NCI-H2171 treated with DMSO at 0.1 percent for 48 hours (cell line): ENCODE data around the gene ALDOC.
"Not testable (repeated sequence)": the region's sequence is repeated elsewhere in the genome, so short reads cannot be mapped to it uniquely, and the experiment has no call there.

Experiments
- DNase-seq: peaks from one replicate; lab custom pipeline; 2025; lab: John Stamatoyannopoulos, UW

Gene ALDOC

DNA sequence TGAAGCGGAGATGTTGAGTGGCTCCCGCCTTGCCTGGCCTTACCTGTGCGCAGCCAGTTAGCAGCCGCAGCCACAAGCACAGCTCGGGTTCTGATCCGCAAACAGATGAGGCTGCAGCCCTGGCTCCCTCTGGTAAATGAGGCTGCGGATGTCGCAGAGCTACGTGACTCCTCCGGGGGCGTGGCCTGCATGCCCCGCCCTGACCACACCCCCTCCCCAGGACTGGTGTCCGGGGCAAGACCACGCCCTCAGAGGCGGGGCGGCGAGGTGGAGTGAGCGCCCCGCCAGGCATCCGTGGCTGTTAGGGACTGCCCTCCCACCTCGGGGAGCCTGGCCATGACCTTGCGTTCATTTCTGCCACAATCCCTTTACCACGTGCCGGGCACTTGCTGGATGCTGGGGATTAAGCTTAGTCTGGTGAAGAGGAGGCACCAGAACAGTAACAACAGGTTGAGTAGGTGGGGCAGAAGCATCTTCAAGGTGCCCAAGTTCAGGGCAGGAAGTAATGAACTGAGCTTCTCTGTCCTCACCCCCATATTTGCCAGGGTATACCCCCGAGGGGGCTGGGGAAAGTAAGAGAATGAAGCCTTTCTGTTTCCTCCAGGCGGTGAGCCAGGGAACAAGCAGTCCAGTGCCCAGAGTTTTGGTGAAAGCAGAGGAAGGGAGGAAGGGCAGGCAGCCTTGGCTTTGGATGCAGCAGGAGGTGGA is at the start of gene ALDOC:
ALDOC (minus strand) TSS at position 138 of the 708 bp plus-strand sequence. CDS start 1,363 bp downstream, outside the sequence.
- DNase-seq: peak; percentile 63

DNA sequence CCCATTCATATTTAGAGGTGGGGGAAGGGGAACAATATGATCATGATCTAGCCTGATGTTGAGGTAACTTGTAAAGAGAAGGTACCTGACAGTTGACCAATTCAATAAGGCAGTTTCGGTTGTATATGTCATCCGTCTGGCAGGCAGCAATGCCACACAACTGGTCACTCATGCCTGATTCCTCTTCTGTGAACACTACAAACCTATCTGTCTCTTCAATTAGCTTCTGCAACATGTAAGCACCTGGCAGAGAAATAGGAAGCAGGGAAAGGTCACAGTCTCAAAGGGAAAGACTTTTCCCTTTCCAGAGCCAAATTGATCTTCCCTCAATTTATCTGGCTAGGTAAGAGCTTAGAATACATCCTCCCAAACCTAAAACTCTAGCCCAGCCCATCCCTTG is 47.5 kb upstream of the ALDOC start:
- DNase-seq: no peak

DNA sequence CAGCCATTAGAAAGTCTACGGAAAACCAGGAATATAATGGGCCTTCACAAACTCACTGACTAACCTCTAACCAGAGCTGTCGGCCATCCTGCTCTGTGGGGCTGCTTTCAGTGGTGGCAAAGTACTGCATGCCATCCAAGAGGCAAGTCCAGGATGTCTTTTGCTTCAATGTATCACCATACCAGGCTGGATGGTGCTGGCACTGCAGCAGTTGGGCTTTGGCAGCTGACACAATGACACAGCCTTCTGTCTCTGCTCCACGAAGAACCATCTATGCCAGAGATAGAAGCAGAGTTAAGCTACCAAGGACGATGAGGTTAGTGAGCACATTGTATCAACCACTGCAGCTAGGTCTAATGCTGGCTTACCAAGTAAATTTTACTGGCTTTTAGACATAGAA is 47.0 kb upstream of the ALDOC start:
- DNase-seq: no peak

DNA sequence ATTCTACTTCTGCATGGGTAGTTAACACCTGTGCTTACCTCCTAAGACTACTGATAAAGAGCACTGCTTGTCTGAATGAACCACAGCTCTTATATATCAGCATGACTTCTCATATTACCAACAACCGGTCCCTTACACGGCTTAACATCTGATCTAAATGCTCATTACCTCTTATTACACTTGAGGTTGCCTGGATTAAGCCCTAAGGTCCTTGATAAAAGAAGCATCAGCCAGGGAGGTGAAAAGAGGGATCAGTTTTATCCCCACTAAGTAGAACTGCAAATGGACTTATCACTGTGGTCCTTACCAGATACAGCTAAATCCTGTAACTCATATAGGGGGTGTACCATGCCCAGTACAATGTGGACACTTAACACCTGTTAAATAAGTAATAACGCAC is 45.5 kb upstream of the ALDOC start:
- DNase-seq: peak; percentile 51

DNA sequence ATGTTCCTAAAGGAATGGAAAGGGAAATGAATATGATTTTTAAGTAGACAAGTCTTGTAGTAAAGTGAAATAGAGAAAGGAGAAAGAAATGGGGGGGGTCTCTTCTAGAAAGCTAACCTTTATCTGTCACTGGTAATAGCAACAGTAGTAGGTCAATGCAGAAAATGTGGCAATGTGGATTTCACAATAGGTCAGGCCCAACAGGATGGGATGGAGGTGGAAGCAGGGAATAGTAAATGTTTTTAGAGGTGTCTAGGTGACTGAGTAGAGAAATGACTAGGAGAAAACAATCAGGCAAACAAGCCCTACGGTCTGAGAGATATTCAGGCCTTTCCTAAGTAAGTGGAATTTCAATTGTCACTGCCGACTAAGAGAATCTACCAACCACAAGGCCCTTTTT is 43.3 kb upstream of the ALDOC start:
- no peak for DNase-seq

DNA sequence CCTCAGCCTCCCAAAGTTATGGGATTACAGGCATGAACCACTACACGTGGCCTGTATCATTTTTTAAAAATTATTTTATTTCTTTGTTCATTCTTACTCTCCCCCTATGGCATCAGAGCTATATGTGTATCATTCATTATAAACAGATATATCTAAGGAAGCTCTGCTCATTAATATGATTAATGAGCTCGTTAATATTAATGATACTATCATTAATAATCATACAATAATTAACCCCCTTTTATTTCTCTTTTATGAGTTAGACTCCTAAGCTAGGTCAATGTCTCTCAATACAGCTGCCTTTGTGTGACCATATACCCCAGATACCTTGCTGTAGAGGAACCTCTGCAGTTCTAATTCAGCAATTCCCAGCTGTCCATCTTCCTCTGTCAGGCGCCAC is 41.8 kb upstream of the ALDOC start:
- no peak for DNase-seq

DNA sequence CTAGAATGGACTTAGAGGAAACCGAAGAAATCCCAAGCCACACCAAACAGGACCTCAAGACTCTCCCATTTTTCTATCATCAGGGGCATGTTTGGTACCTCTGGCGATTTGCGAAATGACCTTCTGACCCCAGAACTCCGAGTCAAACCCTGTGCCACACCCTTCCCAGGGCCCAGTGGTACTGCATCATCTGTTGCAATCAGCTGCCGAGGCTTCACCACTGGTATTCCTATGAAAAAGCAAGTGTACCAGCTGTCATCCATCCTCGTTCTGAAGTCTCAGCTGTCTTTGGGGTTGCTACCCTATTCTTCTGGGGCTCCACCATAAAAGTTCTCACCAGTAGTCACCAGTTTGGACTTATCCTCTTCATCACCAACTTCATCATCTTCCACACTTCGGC is 39.6 kb upstream of the ALDOC start:
- no peak for DNase-seq

DNA sequence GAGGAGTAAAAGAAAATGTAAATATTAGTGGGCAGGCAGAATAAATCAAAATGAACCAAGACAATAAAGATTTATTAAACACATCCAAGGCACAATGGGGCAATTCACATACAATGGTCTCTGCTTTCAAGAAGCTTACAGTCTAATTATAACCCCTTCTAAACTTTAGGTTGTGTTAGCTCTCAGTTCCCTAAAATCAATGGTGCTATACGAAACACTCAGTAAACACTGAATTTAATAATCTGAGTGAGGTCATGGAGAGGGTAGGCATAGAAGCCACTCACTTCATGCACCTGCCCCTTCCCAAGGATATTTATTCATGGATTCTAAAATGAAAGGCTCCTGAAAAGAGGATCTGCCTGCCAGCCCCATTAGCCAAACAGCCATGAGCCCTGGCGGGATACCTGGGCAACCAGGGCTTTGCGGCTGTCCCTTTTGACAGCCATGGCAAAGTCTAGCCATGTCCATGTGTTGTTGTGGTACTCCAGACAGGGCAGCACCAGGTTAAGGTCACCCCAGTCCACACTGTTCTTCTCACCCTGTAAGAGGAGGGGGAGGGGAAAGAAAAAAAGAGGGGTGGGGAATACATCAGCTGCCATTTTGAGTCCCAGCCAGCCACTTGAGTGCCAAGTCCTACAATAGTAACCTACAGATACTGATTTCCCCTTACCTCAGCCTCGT is 38.7 kb upstream of the ALDOC start:
- DNase-seq: no peak

DNA sequence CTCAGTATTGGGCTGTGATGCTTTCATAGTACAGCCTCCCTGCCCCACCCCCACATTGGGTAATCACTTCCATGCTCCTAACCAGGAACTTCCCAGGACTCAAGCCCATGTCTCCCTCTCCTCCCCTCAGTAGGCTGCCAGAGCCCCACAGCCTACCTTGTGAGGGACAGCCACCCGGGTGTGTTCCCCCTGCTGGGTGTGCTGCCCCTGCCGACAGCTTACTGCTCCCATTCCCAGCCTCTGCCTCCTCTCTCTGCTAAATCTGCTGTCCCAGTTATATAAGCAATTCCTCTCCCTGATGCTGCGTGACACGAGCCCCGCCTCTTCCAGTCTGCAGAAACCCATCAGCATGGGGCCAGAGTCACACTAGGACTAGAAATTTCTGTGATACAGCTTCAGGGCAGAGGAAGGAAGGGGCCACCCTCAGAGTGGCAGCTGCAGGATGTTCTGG is 37.3 kb upstream of the ALDOC start, which contains the start of gene RSKR:
RSKR (minus strand) TSS at position 255 of the 451 bp plus-strand sequence; CDS start at position 231, 24 bp downstream.
- no peak for DNase-seq

DNA sequence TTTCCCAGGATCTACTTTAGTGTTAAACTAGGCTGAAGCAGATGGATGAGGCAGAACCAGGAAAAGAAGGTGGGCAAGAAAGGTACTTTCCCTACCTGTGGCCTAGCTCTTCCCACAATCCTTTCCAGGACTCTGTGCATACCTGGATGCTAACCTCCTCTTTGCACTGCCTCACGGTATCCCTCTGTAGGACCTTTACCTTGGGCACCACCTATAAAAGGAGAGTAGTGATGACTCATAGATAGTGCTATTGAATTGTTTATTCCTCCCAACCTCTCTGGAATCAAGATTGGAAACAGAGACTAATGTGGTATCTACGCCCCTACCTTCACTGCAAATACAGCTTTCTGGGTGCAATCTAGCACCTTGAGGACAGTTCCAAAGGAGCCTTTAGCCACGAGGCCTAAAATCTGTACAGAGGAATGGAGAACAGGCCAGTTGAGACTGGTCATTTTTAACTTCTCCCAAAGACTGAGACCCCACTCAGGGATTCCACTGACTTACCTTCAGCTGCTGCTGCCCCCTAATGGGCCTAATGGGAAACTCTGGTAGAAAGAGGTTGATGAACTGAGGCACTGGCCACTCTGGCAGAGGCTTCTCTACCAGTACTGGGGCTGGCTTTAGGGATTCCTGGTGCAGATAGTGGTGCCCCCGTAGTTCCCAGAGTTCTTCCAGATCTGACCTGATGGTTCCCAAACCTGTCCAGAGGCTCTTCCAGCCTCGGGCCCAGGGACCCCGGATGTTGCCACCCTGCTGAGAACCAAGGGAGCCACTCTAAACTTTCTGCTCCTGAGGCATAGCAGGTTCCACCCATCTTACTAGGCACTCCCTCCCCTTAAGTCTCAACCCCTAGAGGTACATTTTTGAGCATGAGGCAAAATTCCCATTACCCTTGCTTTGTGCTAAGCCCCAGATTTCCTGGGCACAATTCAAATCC is 36.5 kb upstream of the ALDOC start:
- DNase-seq: peak; percentile 21

DNA sequence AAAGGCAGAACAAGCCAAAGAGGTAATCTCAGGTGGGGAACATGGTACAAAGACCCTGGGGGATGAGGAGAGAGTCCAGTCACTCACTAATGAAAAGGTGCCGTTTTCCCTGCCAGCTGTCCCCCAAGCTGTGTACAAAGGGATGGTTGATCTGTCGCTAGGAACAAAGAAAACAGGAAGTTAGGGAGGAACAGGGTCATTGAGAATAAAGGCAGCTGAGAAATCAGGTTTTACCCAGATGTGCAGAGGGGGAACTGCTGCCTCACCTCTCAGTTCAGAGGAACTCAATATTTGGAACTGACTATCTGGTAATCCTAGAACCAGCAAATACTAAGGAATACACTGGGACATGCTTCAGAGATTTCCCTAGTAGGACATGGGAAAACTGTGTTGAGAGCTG is 35.8 kb upstream of the ALDOC start:
- DNase-seq: no peak

DNA sequence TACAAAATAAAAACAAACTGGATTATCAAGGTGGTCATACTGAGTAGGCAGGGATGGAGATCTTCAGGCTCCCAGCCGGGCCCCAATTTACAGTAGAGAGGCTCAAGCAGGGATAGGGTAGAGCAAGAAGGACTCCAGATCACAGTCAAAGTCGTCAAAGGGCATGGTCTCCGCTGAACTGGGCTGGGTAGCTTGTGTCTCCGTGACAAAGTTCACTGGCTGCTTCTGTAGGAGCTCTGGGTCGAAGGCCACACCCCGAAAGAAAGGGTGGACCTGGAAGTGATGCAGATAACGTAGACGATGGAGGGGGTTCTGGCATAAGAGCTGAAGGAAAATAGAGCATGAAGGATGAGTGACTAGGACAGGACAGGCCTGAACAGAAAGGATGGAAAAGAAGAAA is 33.7 kb upstream of the ALDOC start:
- DNase-seq: no peak

DNA sequence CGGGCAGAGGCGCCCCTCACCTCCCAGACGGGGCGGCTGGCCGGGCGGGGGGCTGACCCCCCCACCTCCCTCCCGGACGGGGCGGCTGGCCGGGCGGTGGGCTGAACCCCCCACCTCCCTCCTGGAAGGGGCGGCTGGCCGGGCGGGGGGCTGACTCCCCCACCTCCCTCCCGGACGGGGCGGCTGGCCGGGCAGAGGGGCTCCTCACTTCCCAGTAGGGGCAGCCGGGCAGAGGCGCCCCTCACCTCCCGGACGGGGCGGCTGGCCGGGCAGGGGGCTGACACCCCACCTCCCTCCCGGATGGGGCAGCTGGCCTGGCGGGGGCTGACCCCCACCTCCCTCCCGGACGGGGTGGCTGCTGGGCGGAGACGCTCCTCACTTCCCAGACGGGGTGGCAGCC is 27.3 kb upstream of the ALDOC start:
- DNase-seq: not testable (repeated sequence)

DNA sequence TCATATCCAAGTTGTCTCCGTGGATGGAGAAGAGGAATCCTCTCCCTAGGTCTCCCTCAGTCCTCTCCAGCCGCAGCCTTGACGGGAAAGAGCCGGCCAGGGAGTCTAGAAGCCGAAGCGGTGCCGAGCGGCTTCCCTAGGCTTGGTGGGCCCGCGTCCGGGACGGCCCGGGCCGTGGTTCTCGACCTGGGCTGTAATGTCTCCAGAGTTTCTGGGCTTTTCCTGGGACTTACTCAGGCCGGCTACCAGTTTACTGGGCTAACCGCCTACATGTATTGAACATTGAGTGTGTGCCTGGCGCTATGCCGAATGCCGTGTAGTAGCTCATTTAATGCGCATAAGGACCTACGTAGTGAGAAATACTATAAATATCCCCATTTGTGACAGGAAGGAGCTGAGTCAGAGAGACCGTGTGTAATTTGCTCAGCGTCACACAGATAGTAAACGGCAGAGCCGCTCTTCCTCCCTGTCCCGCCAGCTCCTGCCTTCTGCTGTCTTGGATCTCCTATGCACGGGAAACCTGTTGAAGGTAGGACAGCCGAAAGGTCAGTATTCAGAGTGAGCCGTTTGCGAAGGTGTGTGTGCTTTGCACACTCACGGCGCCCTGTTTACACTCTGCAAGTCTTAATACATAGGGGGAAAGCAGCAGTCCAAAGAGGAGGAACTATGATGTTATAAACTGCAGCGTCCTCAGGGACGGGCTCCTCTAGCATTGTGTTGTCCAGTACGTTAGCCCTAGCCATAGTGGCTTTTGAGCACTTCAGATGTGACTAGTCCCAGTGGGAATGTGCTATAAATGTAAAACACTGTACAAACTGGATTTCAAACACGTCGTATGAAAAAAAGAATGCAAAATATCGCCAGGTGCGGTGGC is 22.9 kb upstream of the ALDOC start:
- peak; percentile 85 for DNase-seq

DNA sequence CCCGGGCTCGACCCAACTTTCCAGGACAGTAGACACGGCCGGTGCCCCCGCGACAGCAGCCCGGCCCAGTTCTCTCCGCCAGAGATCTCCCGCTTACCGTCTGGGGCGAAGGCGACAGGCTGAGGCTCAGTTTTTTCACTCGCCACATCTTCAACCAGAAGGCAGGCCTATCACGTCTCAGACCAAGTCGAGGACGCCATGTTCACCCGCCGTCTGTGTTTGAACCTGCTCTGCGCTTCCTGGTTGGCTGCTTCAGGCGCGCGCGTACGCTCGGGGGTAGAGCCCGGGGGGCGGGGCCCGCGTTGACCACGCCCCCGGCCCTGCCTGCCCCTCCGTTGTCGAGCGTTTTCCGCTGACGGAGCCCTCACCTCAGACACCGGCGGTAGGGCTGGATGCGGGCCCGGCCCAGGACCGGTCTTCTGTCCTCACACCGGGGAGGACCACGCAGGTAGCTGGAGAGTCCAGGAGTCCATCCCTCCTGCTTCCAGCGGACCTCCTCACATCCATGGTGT is 22.2 kb upstream of the ALDOC start, which contains the start of gene SPAG5:
SPAG5 (minus strand) TSS at position 227 of the 512 bp plus-strand sequence; CDS start at position 148, 79 bp downstream.
- DNase-seq: peak; percentile 94

DNA sequence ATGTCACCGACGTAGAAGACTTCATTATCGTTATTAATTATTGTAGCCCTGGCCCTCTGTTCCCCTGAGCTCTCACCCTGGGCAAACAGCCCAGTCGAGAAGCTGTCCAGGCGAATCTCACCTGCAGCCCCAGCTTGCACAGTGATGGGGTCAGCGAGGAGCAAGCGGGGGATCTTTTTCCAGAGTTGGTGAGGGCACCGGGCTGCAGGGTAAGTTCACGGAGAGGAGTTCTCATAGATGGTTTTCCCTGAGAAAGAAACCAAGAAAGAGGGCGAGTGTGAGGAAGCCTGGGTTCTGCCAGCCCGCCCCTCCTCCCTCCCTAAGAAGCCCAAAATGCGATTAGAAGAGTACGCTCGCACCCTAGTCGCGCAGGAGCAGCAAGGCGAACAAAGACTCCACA is 21.7 kb upstream of the ALDOC start:
- no peak for DNase-seq

DNA sequence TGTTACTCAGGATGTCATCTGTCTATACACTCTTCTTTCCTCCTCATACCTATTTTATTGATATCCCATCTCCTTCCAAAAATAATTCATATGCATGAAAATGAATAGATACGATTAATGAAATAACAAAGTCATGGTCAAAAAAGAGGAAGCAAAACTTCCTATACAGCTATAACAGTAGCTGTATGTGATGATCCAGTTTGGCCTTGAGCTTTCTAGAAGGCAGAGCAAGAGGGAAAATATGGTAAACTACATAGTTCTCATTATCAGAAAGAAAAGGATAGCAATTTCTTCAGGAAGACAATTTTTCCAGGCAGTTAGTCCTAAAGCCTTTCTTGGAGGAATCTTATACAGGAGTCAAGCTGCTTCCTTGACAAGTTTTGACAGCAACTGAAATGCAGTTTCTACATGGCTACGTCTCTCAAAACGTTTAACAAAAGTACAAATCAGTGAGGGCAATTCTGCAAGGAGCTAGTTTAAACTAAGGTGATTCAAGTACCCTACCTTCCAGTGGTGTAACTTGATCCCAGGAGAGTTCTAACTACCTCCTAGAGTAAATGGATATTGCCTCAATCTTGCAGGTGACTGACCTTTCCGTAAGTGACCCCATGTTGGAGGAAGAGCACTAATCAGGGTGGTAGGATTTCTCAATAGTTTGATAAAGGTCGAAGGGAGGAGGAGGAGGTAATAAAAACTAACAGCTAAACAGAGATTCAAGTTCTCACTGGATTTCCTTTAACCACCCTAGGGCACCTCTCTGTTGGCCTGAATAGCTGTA is 21.1 kb upstream of the ALDOC start:
- no peak for DNase-seq

DNA sequence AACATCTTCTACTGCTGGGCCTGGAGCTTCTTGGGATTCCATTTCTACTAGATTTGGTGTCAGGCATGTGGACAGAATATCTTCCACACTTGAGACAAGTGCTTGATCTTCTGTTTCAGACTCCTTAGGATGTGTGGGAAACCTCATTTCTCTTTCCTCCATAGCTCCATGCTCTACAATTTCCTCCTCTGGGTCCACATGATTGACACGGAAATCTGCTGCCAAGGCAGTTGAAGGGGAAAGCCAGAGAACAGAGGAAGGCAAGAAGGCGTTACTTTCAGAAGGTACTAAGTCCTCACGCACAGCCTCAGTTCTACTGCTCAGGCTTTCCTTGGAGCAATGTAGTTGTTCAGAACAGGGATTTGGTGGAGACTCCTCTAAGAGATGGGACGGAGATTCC is 15.6 kb upstream of the ALDOC start:
- no peak for DNase-seq

DNA sequence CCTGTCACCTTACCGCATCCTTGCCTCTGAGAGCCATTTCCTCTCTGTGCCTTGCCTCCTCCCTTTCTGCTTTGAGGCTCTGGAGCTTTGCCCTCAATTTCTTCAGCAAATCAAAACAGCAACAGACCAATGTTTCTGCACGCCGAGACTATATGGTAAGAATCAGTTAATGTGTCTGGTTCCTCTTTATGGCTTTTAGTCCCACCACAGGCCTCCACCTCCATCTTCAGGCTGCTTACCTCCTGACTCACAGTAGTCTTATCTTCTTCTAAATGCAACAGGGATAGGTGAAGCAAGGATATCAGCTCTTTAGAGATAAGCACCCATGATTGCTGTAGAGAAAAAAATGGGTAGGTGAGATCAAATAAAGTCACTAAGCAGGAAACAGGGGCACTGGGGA is 9.2 kb upstream of the ALDOC start:
- no peak for DNase-seq

DNA sequence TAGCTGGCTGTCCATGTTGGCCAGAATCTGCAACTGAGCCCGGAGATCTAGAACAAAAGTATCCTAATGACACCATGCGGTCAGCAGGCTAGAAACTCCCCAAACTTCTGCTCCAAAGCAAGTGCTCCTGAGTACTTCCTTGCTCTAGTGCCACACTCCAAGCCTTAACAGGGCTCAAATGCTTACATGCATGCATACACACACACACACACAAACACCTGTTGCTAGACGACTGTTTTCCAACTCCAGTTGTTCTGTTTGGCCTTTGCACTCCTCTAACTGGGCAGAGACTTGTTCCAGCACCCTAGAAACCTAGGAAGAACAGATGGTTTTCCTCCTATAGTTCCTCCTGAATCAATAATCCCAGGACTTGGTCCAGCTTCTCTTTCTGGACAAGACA is 7.7 kb upstream of the ALDOC start:
- no peak for DNase-seq
